Smooth muscle cell (in vitro differentiated cells): ENCODE results near the gene LLGL2. TPM values are rescaled to one million over a fixed set of nuclear protein-coding genes. Genes with fewer than 3 reads are reported as not detected.

ENCODE experiments used
- DNase-seq: peaks from one replicate; lab custom pipeline; 2025; ENCODE audit not compliant: unreplicated experiment; lab: John Stamatoyannopoulos, UW
- H2AFZ ChIP-seq: fragments of 200-600 bp; sonication (generic); 2 replicates; pipeline ENCODE4 v1.6.0; 2016; ENCODE audit warnings: antibody characterized with exemption, low read depth, mild to moderate bottlenecking
- H3F3A ChIP-seq: fragments of 200-600 bp; sonication (generic); 2 replicates; pipeline ENCODE4 v1.6.0; 2017; ENCODE audit warnings: antibody characterized with exemption, low read depth
- H3K27ac ChIP-seq: fragments of 200-600 bp; sonication (generic); 2 replicates; pipeline ENCODE4 v1.5.1; 2016; ENCODE audit warnings: low read depth, mild to moderate bottlenecking
- H3K27me3 ChIP-seq: fragments of 200-600 bp; sonication (generic); 2 replicates; pipeline ENCODE4 v1.6.1; 2016; ENCODE audit warnings: low read depth, mild to moderate bottlenecking
- H3K36me3 ChIP-seq: fragments of 200-600 bp; sonication (generic); 2 replicates; pipeline ENCODE4 v1.5.1; 2016; ENCODE audit warnings: low read depth
- H3K4me1 ChIP-seq: fragments of 200-600 bp; sonication (generic); 2 replicates; pipeline ENCODE4 v1.5.1; 2016; ENCODE audit warnings: low read depth
- H3K4me2 ChIP-seq: fragments of 200-600 bp; sonication (generic); 2 replicates; pipeline ENCODE4 v1.6.0; 2016; ENCODE audit warnings: mild to moderate bottlenecking
- H3K4me3 ChIP-seq: fragments of 200-600 bp; sonication (generic); 2 replicates; pipeline ENCODE4 v1.5.1; 2016; ENCODE audit warnings: mild to moderate bottlenecking
- H3K79me2 ChIP-seq: fragments of 200-600 bp; sonication (generic); 2 replicates; pipeline ENCODE4 v1.6.0; 2016; ENCODE audit warnings: low read depth, mild to moderate bottlenecking
- H3K9ac ChIP-seq: fragments of 200-600 bp; sonication (generic); 2 replicates; pipeline ENCODE4 v1.6.0; 2016; ENCODE audit warnings: low read depth
- H3K9me3 ChIP-seq: fragments of 200-600 bp; sonication (generic); replicated peaks from 2 replicates; pipeline ENCODE4 v1.5.1; 2016; ENCODE audit warnings: low read depth
- H4K20me1 ChIP-seq: fragments of 200-600 bp; sonication (generic); 2 replicates; pipeline ENCODE4 v1.6.0; 2016; ENCODE audit warnings: low read depth
- WGBS: methylation state at CpG from one replicate; pipeline ENCODE4 v1.1.7; 2016; ENCODE audit warnings: low lambda C conversion rate; 5-methylcytosine and 5-hydroxymethylcytosine counted together
- polyA plus RNA-seq: library from polyadenylated mRNA; unstranded; fragments of >200 nt; fragmentation: Nextera tagmentation; extraction: Ambion mirVana; gene quantifications from 2 replicates; pipeline ENCODE4 v1.2.1, GENCODE V29; 2016
- total RNA-seq: library from RNA; depleted of rRNA; stranded (reverse); fragments of >200 nt; gene quantifications from 2 replicates; pipeline ENCODE4 v1.2.3, GENCODE V29; 2014
- TF ChIP-seq, protein P1 (sequence below): fragments of 200-600 bp; sonication (generic); IDR thresholded peaks from 2 replicates; pipeline ENCODE4 v1.5.1; 2017; ENCODE audit warnings: borderline replicate concordance, mild to moderate bottlenecking, antibody characterized with exemption; ENCODE audit not compliant: insufficient read depth, poor library complexity, severe bottlenecking

LLGL2 gene
- total and polyA plus RNA-seq, 2 experiments from 2014 or later = 9.9 to 12.7 TPM

DNA sequence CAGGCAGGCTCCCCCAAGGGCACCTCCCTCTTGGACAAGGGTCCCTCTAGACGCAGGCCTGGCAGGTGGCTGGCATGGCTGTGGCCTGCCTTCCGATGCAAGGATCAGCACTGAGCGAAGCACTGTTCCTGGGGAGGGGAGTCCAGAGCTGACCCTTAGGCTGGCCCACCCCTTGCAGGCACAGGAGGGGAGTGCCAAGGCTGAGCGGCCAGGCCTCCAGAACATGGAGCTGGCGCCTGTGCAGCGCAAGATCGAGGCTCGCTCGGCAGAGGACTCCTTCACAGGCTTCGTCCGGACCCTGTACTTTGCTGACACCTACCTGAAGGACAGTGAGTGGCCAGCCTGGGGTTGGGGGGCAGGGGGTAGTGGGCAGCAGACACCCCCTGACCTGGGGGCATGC is 45.3 kb downstream of the LLGL2 start:
- H3K4me3 ChIP-seq = no peak overlapping the region
- H3K9me3 ChIP-seq = no peaks in the 10 kb centered on the region
- H3K27me3 ChIP-seq = no peaks in the 10 kb centered on the region
- no peaks in the 10 kb centered on the region for H3F3A ChIP-seq
- H2AFZ ChIP-seq = peak overlapping the region; percentile 62
- no peak for DNase-seq
- no peaks in the 10 kb centered on the region for H3K79me2 ChIP-seq
- no peak overlapping the region for H3K4me2 ChIP-seq
- 89% methylated on average over 11 of the region's 11 CpGs for WGBS
- no peaks in the 10 kb centered on the region for H4K20me1 ChIP-seq
- no peaks in the 10 kb centered on the region for H3K36me3 ChIP-seq
- H3K4me1 ChIP-seq = no peaks in the 10 kb centered on the region
- H3K27ac ChIP-seq = no peak overlapping the region
- H3K9ac ChIP-seq = no peak overlapping the region
- TF ChIP-seq, protein P1, sequence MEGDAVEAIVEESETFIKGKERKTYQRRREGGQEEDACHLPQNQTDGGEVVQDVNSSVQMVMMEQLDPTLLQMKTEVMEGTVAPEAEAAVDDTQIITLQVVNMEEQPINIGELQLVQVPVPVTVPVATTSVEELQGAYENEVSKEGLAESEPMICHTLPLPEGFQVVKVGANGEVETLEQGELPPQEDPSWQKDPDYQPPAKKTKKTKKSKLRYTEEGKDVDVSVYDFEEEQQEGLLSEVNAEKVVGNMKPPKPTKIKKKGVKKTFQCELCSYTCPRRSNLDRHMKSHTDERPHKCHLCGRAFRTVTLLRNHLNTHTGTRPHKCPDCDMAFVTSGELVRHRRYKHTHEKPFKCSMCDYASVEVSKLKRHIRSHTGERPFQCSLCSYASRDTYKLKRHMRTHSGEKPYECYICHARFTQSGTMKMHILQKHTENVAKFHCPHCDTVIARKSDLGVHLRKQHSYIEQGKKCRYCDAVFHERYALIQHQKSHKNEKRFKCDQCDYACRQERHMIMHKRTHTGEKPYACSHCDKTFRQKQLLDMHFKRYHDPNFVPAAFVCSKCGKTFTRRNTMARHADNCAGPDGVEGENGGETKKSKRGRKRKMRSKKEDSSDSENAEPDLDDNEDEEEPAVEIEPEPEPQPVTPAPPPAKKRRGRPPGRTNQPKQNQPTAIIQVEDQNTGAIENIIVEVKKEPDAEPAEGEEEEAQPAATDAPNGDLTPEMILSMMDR = no peak

DNA sequence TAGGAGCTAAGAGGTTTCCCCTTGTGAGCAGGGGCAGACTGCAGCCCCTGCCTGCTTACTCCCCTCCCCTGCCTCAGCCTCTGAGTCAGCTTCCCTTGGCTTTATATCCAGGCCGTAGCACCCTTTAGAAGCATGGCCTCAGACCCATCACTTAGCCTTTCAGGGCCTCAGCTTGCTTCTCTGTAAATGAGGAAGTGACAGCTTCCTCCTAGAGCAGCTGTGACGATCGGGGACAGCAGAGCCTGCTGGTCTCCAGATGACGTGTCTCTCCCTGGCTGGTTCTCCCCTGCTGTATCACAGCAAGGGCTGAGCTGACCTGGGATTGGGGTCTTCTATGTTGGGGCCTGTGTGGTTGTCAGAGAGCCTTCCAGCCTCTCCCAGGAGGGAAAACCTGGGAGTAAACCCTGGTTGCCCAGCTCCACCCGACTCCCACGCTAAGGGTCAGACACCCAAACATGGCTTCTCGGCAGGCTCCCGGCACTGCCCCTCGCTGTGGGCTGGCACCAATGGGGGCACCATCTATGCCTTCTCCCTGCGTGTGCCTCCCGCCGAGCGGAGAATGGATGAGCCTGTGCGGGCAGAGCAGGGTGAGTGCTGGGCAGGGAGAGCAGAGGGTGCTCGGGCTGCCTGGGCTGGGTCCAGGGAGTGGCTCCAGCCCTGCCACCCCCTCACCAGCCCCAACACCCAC is 45.8 kb downstream of the LLGL2 start:
- DNase-seq = no peak
- Histone ChIP-seq H3K4me1 (no peaks in the 10 kb centered on the region), H3K27me3 (no peaks in the 10 kb centered on the region), H3K9me3 (no peaks in the 10 kb centered on the region), H3F3A (no peaks in the 10 kb centered on the region), H2AFZ (peak overlapping the region; percentile 62), H3K9ac (no peak overlapping the region), H3K27ac (peak overlapping the region; percentile 33), H3K36me3 (no peaks in the 10 kb centered on the region), H3K4me2 (no peak overlapping the region), H4K20me1 (no peaks in the 10 kb centered on the region), H3K79me2 (no peaks in the 10 kb centered on the region), H3K4me3 (no peak overlapping the region)
- 84% methylated on average over 14 of the region's 15 CpGs for WGBS
- TF ChIP-seq, protein P1 = no peak

DNA sequence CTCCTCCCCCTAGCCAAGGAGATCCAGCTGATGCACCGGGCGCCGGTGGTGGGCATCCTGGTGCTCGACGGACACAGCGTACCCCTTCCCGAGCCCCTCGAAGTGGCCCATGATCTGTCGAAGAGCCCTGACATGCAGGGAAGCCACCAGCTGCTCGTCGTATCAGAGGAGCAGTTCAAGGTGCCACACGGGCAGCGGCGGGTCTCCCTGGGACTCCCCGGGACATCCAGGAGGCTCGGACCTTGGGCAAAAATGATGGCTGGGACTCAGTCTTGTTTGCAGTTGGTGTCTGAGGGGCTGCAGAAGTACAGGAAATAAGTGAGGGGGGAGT is 46.4 kb downstream of the LLGL2 start:
- H3F3A ChIP-seq = no peaks in the 10 kb centered on the region
- H3K27ac ChIP-seq = no peak overlapping the region
- no peaks in the 10 kb centered on the region for H3K79me2 ChIP-seq
- 94% methylated on average over 16 of the region's 16 CpGs for WGBS
- no peaks in the 10 kb centered on the region for H3K27me3 ChIP-seq
- H3K4me3 ChIP-seq = no peak overlapping the region
- H3K9me3 ChIP-seq = no peaks in the 10 kb centered on the region
- TF ChIP-seq, protein P1 = no peak
- H3K9ac ChIP-seq = no peak overlapping the region
- no peaks in the 10 kb centered on the region for H4K20me1 ChIP-seq
- H3K4me1 ChIP-seq = no peaks in the 10 kb centered on the region
- DNase-seq = no peak
- no peak overlapping the region for H2AFZ ChIP-seq
- no peak overlapping the region for H3K4me2 ChIP-seq
- H3K36me3 ChIP-seq = no peaks in the 10 kb centered on the region
